Activated gamma-delta T cell treated with Interleukin-2 at 50 U/mL for 16 hours (primary cell): ENCODE results near the gene BORA.
"Not testable (repeated sequence)": the region's sequence is repeated elsewhere in the genome, so short reads cannot be mapped to it uniquely, and the experiment has no call there.

Experiments used
- DNase-seq: peaks from one replicate; pipeline ENCODE4 v3.0.0-alpha.2; 2020

Gene BORA

GRCh38 chr13:72774019-72774418 is 46.3 kb downstream of the BORA start:
- no peak for DNase-seq

- peak; percentile 94 for DNase-seq
Measured at GRCh38 chr13:72781451-72782439, 54.0 kb downstream of the BORA start, which contains the start of the genes DIS3 and PIBF1. Gene DIS3, minus strand, starts transcription at chr13:72781900. Its CDS starts 68 bp downstream, at chr13:72781832. Gene PIBF1, plus strand, starts transcription at chr13:72782133. Its CDS starts 1,337 bp downstream, at chr13:72783470.

- DNase-seq: no peak
Measured at GRCh38 chr13:72782717-72783116, 55.0 kb downstream of the BORA start.

- DNase-seq: not testable (repeated sequence)
Measured at GRCh38 chr13:72784679-72785078, 57.0 kb downstream of the BORA start.

GRCh38 chr13:72788831-72789230 is 61.1 kb downstream of the BORA start:
- no peak for DNase-seq

GRCh38 chr13:72792640-72793039 is 64.9 kb downstream of the BORA start:
- DNase-seq: no peak

- DNase-seq: no peak
Measured at GRCh38 chr13:72798817-72799216, 71.1 kb downstream of the BORA start.

GRCh38 chr13:72804301-72804700 is 76.6 kb downstream of the BORA start:
- no peak for DNase-seq
